ENCODE results near the gene KIZ.
"Not testable (repeated sequence)": the region's sequence is repeated elsewhere in the genome, so short reads cannot be mapped to it uniquely, and the experiment has no call there.

The KIZ gene

GRCh38 chr20:21139881-21140566 lies 14.1 kb downstream of the KIZ start:
- DNase-seq, result no peak

DNA sequence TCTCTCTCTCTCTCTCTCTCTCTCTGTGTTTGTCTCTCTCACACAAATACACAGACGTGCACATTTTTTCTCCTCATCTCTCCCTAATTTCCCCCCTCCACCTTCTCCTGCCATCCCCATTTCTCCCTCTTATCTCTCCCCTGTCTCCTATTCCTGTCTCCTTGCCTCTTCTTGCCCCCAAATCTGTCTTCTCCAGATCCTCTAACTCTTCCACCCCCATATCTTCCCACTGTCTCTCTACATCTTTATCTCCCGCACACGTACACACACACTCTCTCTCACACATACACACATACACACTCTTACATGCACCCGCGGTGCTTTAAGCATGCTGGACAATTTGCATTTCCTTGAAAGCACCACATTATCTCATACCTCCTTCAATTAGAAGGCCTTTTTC lies 15.9 kb downstream of the KIZ start:
- no peak for DNase-seq

DNA sequence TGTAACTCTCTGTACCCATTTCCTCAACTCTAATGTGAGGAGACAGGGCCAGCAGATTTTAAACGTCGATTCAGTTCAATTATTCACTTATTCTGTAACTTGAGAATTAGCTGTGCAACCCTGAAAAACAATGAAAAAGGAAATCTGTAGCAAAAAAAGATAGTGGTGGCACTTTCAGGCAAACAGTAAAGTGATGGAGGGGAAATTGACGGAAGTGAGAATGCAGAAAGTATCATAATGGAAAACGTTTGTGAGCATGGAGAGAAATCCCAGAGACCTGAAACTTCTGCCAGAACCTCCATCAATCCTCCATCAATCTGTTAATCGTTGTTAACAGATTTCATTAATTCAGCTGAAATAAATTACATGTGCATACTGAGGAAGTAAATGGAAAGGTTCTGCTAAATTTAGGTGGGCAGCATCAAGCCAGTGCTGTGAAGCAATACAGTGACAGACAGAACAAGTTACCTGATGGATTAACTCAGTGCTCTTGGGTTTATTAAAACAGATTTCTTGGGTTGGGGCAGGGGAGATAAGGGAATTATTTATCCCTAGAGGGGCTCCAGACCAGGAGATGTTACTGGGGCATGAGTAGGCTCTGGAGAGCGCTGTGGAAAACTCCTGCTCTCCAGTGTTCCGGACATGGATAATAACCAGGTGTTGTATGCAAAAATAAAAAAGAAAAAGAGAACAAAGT lies 17.5 kb downstream of the KIZ start:
- DNase-seq, result no peak

DNA sequence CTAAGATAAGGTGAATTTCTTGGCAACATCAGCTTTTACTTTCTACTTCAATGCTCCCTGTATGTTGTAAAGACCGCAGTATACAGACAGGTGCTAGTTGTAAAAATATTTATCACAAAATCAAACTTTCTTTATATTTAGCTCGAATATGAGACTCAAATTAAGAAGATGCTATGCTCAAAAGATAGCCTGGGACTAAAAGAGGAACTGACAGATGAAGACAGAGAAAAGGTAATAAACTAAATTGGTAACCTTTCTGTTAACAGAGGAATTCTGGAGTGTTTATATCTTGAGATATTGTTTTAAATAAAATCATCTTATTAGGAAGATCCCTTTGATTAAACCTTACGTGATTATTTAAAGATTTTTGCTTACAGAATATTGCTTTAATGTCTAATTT lies 19.5 kb downstream of the KIZ start:
- no peak for DNase-seq

DNA sequence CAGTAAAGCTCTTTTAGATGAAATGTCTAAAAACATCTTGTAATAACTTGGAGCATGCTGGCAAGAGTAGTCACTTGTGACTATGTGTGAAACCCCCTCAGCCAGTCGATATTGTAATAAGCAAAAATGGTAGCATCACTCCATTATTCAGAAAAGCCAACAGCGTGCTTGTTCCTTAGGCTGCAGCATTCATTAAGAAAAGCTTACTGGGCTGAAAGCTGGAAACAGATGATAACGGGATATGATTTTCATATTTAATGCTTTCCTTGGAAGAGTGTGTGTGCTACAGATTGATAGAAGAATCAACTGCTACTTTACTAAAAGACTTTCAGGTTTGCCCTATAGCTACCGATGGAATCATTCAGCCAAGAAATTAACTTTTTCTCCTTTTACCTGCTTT lies 20.3 kb downstream of the KIZ start:
- DNase-seq, result no peak

- no peak for DNase-seq
These were observed 21.7 kb downstream of the KIZ start for GRCh38 chr20:21147593-21147992.

DNA sequence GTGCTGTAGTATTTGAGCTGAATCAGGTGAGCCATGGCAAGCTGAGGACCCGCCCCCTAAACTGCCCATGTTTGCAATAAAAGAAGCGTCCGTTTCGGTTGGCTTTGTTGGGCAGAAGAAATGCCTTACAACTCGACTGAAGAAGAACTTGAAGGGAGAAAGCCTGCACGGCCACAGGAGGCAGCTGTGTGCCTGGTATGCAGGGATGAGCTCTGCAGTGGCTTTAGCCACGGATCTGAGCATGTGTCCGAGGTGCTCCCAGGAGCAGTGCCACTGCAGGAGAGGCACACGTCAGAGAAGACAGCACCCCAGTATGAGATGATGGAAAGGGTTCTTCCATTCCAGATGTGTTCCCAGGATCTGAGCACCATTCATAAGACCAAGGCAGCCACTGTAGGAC lies 23.5 kb downstream of the KIZ start:
- DNase-seq, result no peak

GRCh38 chr20:21151791-21152190 lies 25.9 kb downstream of the KIZ start:
- DNase-seq, result no peak

GRCh38 chr20:21154692-21155091 lies 28.8 kb downstream of the KIZ start:
- no peak for DNase-seq

DNA sequence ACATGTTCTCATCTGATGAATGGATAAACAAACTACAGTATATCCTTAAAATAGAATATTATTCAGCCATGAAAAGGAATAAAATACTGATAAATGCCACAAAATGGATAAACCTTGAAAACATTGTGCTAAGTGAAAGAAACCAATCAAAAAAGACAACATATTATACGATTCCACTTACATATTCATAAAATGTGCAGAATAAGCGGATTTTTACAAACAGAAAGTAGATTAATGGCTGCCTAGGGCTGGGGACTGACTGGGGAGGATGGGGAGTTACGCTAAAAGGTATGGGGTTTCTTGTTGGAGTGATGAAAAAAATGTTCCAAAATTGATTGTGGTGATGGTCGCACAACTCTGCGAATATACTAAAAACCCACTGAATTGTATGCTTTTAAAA lies 29.4 kb downstream of the KIZ start:
- DNase-seq, result no peak

DNA sequence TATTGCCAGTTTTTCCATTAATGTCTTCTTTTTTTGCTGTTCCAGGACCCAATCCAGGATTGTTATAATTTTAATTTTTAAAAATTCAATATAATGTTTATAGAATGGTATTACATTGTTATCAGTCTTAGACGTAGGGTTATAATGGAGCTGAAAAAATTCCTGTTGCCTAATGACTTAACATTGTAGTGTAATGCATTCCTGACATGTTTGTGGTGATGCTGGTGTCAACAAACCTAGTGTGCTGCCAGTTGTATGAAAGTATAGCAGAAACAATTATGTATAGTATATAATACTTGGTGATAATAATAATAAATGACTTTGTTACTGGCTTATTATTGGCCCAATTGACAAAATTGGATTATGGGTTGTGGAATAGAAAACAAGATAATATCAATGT lies 30.4 kb downstream of the KIZ start:
- no peak for DNase-seq

DNA sequence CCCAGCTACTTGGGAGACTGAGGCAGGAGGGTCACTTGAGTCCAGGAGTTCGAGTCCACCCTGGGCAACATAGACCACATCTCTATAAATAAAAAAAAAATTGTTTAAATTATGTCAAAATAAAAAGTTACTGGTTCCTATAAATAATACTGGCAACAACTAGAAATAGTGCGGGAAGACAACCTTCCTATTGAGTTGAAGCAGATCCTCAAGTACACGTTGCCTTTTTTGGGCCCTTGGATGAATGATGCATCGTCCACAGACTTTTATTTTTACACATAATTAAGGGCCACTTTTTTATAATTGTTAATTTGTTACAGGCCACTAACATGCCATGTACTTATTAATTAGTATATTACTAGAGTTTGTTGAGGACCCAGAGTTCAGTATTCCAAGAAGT lies 31.1 kb downstream of the KIZ start:
- DNase-seq, result no peak

DNA sequence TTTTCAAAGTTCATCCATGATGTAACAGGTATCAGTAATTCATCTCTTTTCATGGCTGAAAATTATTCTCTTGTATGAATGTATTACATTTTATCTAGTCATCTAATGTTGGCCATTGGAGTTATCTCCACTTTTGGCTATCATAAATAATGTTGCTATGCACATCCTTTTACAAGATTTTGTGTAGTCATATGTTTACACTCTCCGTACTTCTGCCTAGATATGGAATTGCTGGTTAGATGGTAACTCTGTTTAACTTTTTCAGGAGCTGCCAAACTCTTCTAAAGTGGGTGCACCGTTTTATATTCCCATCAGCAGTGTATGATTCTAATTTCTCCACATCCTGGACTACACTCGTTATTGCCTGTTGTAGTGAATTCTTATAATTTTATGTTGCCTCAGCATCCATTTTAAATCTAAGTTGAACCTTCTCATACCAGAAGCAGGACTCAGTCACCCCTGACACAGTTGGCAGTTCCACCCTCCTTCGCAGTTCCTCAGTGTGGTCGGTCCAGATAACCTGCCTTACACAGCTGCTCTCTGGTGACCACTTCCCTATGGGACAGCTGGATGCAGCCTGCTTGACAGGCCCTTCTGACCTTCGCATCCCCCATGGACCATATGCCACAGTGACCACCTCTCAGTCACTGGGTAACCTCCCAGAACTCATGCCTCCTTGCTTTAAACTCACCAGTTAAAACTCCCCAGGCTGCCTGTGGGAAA lies 33.9 kb downstream of the KIZ start:
- DNase-seq, result no peak

DNA sequence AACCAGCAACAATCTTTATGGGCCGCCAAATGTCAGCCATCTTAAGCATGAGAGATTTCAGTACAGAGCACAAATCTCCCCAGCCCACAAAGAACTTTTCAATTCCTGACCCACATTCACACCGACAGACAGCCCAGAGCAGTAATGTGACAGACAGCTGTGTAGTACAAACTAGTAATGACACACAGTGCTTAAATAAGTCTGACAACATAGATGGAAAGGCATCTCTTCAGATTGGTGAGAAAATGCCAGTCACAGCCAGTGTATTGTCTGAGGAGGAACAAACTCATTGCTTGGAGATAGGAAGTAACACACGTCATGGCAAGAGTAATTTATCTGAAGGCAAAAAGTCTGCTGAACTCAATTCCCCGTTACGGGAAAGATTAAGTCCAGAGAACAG lies 36.0 kb downstream of the KIZ start:
- DNase-seq, result no peak

DNA sequence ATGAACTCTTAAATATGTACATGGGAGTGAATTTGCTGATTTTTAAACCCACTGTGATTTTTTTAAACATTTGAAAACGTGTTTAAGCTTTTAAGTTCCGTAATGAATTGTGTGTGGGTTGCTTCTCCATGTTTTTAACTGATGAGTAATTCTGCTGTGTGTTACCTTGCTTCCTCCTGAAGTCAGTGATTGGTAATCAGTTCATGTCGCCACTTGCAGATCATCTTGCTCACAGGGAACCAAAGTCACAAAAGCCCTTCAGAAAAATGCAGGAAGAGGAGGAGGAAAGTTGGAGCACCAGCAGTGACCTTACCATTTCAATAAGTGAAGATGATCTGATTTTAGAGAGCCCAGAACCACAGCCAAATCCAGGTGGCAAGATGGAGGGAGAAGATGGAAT lies 36.7 kb downstream of the KIZ start:
- no peak for DNase-seq

- no peak for DNase-seq
These were observed 40.9 kb downstream of the KIZ start for GRCh38 chr20:21166801-21167200.

DNA sequence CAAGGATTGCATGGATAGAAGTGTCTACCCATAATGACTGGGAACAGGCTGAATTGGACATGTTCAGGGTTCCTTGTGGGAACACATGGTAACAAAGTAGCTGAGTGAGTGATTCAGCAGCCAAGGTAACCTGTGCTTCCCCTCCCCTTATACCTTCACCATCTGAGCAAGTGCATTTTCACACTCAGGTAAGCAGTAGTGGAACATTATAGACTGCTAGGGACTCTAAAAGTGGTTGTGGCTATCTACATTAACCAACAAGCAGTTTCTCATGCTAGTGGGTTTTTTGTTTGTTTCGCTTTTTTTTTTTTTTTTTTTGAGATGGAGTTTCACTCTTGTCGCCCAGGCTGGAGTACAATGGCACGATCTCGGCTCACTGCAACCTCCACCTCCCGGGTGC lies 41.4 kb downstream of the KIZ start:
- no peak for DNase-seq

DNA sequence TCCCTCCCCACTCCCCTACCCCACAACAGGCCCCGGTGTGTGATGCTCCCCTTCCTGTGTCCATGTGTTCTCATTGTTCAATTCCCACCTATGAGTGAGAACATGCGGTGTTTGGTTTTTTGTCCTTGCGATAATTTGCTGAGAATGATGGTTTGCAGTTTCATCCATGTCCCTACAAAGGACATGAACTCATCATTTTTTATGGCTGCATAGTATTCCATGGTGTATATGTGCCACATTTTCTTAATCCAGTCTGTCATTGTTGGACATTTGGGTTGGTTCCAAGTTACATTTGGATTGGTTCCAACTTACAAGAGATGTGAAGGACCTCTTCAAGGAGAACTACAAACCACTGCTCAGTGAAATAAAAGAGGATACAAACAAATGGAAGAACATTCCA lies 42.2 kb downstream of the KIZ start:
- not testable (repeated sequence) for DNase-seq

DNA sequence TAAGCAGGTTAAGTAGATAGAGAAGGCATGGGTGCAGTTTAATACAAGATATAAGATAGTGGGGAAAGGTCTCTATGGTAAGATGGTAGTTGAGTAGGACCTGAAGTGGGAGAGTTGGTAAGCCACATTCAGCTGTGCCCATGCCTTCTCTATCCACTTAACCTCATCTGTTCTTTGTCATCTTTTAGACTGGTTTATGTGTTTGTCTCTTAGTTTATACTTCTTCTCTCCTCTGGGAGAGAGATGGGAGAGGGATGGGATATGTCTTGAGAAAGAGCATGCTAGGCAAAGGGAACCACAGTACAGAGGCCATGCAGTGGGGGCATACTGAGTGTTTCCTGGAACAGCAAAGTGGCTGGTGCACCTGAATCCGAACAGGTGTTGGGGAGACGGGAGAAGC lies 46.7 kb downstream of the KIZ start:
- DNase-seq, result no peak

- no peak for DNase-seq
These were observed 47.6 kb downstream of the KIZ start for GRCh38 chr20:21173485-21173884.

DNA sequence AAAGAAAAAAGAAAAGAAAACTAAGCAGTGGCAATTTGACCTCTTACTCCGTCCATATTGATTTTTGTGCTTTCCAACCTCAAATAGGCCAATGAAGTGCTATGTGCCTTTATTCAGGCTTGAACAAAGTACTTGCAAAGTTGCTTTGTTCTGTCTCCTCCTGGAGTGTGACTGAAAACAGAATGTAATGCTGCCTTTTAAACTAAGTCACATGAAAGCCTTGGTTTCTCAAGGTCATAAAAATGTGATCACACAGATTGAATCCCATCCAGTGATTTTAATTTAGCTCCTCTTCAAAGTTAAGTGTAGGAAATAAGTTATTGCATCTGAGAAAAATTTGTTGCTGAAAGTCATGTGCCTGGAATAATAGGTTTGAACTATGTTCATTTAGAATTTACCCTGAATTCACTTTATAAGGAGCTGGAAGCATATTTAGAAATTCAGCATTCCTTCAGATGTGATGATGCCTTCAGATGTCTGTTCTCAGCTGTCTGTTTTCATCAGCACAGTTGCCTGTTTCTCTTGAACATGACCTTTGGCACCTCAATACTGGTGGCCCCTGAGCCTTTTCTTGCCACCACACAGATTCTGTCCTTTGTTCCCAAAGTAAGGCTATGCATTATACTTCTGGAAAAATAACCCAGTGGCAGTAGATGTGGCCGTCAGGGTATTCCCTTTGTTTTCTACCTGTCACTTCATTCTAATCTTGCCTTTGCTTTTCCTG lies 48.8 kb downstream of the KIZ start:
- DNase-seq, result no peak

- no peak for DNase-seq
These were observed 49.6 kb downstream of the KIZ start for GRCh38 chr20:21175433-21175832.

GRCh38 chr20:21177767-21178166 lies 51.9 kb downstream of the KIZ start:
- DNase-seq, result no peak

DNA sequence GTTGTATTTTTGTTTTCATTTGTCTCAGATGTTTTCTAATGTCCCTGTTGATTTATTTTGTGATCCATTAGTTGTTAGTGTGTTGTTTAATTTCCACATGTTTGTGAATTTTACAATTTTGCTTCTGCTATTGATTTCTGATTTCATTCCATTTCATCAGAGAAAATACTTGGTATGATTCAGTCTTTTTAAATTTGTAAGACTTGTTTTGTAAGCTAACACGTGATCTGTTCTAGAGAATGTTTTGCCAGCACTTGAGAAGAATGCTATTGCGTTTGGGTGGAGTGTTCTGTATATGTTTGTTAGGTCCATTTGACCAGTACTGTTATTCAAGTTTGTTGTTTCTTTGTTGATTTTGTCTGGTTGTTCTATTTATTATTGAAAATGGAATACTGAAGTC lies 53.9 kb downstream of the KIZ start:
- no peak for DNase-seq
